ENCODE measurements around the gene BDKRB2.

Gene BDKRB2

DNA sequence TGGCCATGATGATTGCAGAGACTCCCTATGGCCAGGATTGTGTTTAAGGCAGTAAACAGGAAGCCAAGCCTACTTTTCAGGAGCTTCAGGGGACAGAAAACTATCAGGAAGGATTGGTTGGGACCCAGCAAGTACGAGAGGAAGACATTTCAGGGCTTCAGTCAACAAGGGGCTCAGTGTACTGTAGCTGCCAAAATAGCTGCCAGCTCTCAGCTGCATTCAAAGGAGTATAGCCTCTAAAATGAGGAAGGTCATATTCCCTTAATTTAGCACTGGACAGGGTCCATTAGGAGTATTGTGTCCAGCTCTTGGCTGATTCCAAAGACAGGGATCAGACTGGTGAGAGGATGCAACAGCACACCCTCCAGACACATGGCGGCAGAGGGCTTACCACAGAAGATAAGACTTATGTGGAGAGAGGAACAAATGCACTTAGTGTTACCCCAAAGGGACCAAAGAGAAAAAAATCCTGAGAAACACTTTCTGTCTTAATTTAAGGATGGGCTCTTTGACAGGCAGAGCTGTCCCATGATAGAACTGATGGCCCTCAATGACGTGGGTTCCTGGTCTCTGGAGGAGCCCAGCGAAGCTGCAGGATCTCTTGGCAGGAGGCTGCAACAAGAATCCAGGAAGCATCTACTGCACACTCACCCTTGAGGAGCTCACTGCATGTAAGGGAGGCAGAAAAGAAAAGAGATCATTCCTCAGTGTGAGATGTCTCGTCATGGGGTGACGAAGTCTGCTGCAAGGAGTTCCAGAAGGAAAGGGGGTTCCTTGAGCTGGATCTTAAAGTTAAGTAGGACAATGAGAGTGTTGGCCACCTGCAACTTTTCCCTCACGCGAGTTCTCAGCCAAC is 66.2 kb downstream of the BDKRB2 start:
- FAIRE-seq (no peak), DNase-seq (ENCODE audit: insufficient read length, low spot score) (no peak)

GRCh38 chr14:96271421-96271762 is 66.8 kb downstream of the BDKRB2 start:
- DNase-seq (ENCODE audit: insufficient read length, low spot score) = no peak
- no peak for TF ChIP-seq POLR2A (IDR thresholded peaks at IDR 0.05; ENCODE audit: low read depth, low read length)
- no peak for TF ChIP-seq POLR2AphosphoS5 (IDR thresholded peaks at IDR 0.05; ENCODE audit: low read depth, low read length)
- TF ChIP-seq PAX5 (IDR thresholded peaks at IDR 0.05; ENCODE audit: insufficient read depth, low read length, severe bottlenecking) = no peak
- TF ChIP-seq SPI1 (IDR thresholded peaks at IDR 0.05; ENCODE audit: low read depth, low read length) = no peak
- no peak for TF ChIP-seq TAF1 (IDR thresholded peaks at IDR 0.05; ENCODE audit: low read depth, low read length)
- TF ChIP-seq POU2F2 (IDR thresholded peaks at IDR 0.05; ENCODE audit: low read depth, low read length) = no peak
- no peak for FAIRE-seq

More for the DNA sequence above, 66.2 kb downstream of the BDKRB2 start:
- TF ChIP-seq PAX5 (IDR thresholded peaks at IDR 0.05; ENCODE audit: insufficient read depth, low read length, severe bottlenecking) (no peak), POLR2AphosphoS5 (IDR thresholded peaks at IDR 0.05; ENCODE audit: low read depth, low read length) (no peak)

DNA sequence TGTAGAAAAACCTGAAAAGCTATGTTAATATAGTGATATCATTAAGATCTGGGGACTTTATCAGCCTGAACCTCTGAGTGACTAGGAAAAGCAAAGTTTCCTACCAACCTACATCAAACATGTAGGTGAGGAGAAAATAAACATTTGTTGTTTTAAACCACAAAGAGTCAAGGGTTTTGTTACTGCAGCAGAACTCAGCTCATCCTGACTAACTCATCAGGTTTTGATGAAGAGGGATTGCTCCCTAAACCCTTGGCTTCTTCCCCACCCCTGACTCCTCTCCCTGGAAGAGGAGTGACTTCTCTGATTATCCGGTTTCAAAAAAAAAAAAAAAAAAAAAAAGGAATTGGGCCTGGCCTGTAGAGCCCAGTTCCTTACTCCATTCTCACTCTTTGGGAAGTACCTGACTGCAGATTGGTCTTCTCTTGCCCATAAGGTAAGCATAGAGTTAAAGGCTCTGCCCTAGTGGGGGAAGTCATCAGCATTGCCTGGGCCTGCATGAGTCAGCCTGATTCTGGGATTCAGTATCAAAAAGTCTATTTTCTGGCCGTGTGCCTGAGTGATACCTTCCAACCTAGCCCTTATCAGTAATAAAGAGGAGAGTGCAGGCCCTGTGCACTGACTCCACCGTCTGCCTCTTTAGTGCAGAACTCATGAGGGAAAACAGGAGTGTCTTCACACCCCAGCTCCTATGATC is 68.3 kb downstream of the BDKRB2 start:
- DNase-seq (ENCODE audit: insufficient read length, low spot score) (no peak), FAIRE-seq (no peak)
- TF ChIP-seq PAX5 (IDR thresholded peaks at IDR 0.05; ENCODE audit: insufficient read depth, low read length, severe bottlenecking) (no peak), SPI1 (IDR thresholded peaks at IDR 0.05; ENCODE audit: low read depth, low read length) (no peak), POLR2AphosphoS5 (IDR thresholded peaks at IDR 0.05; ENCODE audit: low read depth, low read length) (no peak), POLR2A (IDR thresholded peaks at IDR 0.05; ENCODE audit: low read depth, low read length) (no peak), TAF1 (IDR thresholded peaks at IDR 0.05; ENCODE audit: low read depth, low read length) (no peak), POU2F2 (IDR thresholded peaks at IDR 0.05; ENCODE audit: low read depth, low read length) (no peak)

DNA sequence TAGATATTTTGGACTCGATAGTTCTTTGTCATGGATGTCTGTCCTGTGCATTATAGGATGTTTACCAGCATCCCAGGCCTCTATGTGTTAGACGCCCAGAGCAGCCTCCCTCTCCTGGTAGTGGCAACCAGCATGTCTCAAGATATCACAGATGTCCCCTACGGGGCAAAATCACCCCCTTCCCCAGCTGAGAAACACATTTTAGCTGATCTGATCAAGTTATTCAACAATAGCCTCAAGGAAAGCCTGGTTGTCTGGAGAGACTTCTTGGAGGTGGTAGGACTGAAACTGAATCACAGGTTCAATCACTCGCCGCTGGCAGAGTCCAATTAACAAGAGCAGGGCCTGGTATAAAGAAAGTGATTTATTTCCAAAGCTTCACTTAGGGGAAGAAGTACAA is 69.0 kb downstream of the BDKRB2 start:
- no peak for DNase-seq (ENCODE audit: insufficient read length, low spot score)
- no peak for FAIRE-seq
- no peak for TF ChIP-seq TAF1 (IDR thresholded peaks at IDR 0.05; ENCODE audit: low read depth, low read length)
- no peak for TF ChIP-seq PAX5 (IDR thresholded peaks at IDR 0.05; ENCODE audit: insufficient read depth, low read length, severe bottlenecking)
- TF ChIP-seq POLR2A (IDR thresholded peaks at IDR 0.05; ENCODE audit: low read depth, low read length) = no peak
- no peak for TF ChIP-seq SPI1 (IDR thresholded peaks at IDR 0.05; ENCODE audit: low read depth, low read length)
- no peak for TF ChIP-seq POU2F2 (IDR thresholded peaks at IDR 0.05; ENCODE audit: low read depth, low read length)
- TF ChIP-seq POLR2AphosphoS5 (IDR thresholded peaks at IDR 0.05; ENCODE audit: low read depth, low read length) = no peak

DNA sequence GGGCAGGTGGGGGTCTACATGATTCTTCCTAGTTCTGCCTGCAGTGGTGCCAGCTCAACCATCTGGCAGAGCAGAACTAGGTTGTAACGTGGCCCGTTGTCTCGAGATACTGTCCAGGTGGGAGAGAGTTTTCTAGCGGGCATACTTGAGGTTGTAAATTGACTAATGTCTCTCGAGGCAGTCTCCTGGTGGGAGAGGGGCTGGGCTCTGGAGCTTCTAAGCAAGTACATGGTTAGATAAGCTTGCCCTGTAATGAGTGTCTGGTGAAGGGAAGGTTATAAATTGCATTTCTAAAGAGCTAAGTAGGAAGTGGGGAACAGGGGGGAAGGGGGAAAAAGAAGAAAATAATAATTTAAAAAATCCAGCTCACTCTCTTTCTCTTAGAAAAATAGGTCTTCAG is 69.5 kb downstream of the BDKRB2 start:
- TF ChIP-seq SPI1 (IDR thresholded peaks at IDR 0.05; ENCODE audit: low read depth, low read length) = no peak
- no peak for TF ChIP-seq PAX5 (IDR thresholded peaks at IDR 0.05; ENCODE audit: insufficient read depth, low read length, severe bottlenecking)
- DNase-seq (ENCODE audit: insufficient read length, low spot score) = no peak
- FAIRE-seq = no peak

- no peak for FAIRE-seq
- no peak for DNase-seq (ENCODE audit: insufficient read length, low spot score)
- TF ChIP-seq POLR2A (IDR thresholded peaks at IDR 0.05; ENCODE audit: low read depth, low read length) (no peak), TAF1 (IDR thresholded peaks at IDR 0.05; ENCODE audit: low read depth, low read length) (no peak), POU2F2 (IDR thresholded peaks at IDR 0.05; ENCODE audit: low read depth, low read length) (no peak), POLR2AphosphoS5 (IDR thresholded peaks at IDR 0.05; ENCODE audit: low read depth, low read length) (no peak), PAX5 (IDR thresholded peaks at IDR 0.05; ENCODE audit: insufficient read depth, low read length, severe bottlenecking) (no peak), SPI1 (IDR thresholded peaks at IDR 0.05; ENCODE audit: low read depth, low read length) (no peak)
Measured at GRCh38 chr14:96274543-96274942, 69.9 kb downstream of the BDKRB2 start.

DNA sequence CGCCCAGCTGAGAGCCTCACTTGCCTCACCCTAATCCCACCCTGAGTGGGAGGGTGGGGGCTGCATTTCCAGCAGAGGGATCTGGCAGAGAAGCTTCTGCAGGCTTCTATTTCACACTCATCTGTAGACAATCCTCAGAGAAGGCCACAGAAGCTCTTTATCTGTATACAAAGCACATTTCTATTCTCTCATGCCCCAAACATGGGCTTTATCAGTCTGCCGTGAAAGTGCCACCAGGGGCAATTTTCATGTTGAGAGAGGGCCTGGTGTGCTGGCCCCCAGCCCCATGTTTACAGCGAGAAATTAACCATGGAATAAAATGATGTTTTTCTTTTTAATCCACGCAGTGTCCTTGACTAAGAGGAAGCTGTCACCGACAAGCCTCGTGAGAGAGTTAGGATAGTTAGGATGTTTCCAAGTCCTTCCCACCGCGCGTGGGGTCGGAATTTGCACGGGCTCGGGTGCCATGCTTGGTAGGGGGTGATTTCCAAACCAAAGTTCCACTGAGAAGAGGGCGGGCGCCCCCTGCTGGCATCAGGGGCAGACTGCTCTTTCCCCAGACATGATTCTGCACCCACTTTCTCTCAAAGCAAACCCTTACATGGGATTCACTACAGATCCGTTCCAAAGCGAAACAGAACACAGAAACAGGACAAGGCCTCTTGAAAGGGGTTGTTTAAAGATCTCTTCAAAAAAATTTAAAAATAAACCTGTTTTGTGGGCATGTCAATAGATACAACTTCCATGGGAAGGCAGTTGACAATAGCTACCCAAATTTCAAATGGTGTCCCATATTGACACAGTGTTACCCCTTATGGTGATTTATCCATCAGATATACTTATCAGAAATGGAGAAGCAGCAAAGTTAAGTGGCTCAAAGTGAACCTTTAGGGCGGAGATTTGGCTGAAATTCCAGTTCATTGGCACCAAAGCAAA is 70.8 kb downstream of the BDKRB2 start:
- TF ChIP-seq SPI1 (IDR thresholded peaks at IDR 0.05; ENCODE audit: low read depth, low read length) (no peak), POLR2A (IDR thresholded peaks at IDR 0.05; ENCODE audit: low read depth, low read length) (no peak), TAF1 (IDR thresholded peaks at IDR 0.05; ENCODE audit: low read depth, low read length) (no peak), POU2F2 (IDR thresholded peaks at IDR 0.05; ENCODE audit: low read depth, low read length) (no peak), PAX5 (IDR thresholded peaks at IDR 0.05; ENCODE audit: insufficient read depth, low read length, severe bottlenecking) (no peak), POLR2AphosphoS5 (IDR thresholded peaks at IDR 0.05; ENCODE audit: low read depth, low read length) (no peak)
- FAIRE-seq = peak; percentile 78
- DNase-seq (ENCODE audit: insufficient read length, low spot score) = peak; percentile 61

- FAIRE-seq (no peak), DNase-seq (ENCODE audit: insufficient read length, low spot score) (no peak)
- TF ChIP-seq POU2F2 (IDR thresholded peaks at IDR 0.05; ENCODE audit: low read depth, low read length) (no peak), POLR2A (IDR thresholded peaks at IDR 0.05; ENCODE audit: low read depth, low read length) (no peak)
Measured at GRCh38 chr14:96277890-96278289, 73.3 kb downstream of the BDKRB2 start.

DNA sequence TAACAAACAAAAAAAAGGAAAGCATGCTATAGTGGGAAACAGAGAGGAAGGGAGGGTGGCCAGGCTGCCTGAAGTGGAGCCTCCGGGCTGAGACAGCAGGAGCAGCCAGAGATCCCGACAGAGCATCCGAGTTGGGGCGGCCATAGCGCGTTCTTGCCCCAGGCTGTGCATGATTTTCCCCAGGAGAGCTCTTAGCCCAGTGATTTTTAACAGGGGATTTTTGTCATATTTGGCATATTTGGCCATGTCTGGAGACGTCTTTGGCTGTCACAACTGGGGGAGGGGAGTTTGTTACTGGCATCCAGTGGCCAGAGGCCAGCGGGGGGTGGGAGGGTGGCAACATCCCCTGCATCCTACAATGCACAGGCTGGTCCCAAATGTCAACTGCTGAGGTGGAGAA is 74.9 kb downstream of the BDKRB2 start:
- TF ChIP-seq POLR2AphosphoS5 (IDR thresholded peaks at IDR 0.05; ENCODE audit: low read depth, low read length) = no peak
- FAIRE-seq (no peak), DNase-seq (ENCODE audit: insufficient read length, low spot score) (no peak)
